IMR-90 (cell line): ENCODE data around the gene GAS7.

Experiments
- CTCF ChIP-seq: conservative IDR thresholded peaks from 2 replicates; pipeline ENCODE4 v1.5.1; 2012; ENCODE audit warnings: mild to moderate bottlenecking, low read depth, low read length, improper control_type of control experiment
- POLR2A ChIP-seq: IDR thresholded peaks from 2 replicates; pipeline ENCODE4 v1.6.1; 2012; ENCODE audit warnings: mild to moderate bottlenecking, low read depth, low read length

DNA sequence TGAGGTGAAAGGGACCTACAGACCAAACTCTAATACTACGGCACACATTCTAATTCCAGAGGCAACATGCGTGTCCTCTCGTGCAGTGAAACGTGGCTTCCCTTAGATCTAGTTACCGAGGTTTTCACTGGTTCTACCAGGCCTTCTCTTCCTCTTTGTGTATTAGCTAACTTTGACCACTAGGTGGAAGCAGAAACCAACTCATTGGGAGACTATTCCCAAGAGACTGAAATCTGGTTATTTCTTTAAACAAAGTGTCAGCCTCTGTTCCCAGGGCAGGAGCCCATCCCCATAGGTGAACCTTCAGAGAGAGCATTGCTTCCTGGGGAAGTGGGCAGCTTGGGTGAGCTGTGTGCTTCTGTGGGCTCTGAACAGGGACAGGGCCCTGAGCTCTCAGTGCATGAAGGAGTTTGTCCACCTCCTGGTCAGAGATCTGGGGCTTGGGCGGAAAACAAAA, 273.6 kb downstream of the GAS7 start:
- peak; percentile 91 for TF ChIP-seq CTCF
- TF ChIP-seq POLR2A = no peak
